ENCODE data around the gene P4HTM.

P4HTM gene

DNA sequence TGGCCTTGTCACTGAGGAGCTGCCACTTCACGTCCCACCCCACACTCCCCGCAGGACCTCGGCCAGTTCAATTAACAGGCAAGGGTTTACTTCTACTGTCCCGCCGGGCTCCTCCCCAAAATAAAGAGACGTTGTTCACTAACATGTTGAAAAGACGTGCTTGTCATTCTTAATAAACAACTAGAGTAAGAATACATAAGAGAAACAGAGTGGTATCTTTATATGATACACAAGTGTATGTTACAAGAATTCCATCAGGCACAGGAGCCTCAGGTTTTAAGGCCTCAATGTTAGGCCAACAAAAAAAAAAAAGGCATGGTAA is 39.5 kb downstream of the P4HTM start:
- Histone ChIP-seq H3K4me1 (ENCODE audit: control insufficient read depth, insufficient read depth, low read length) (peaks cover 37% of the 10 kb centered on the region), H3K4me2 (ENCODE audit: low read length) (peak overlapping the region; percentile 95), H3K36me3 (ENCODE audit: insufficient read depth, low read length) (peaks cover 75% of the 10 kb centered on the region), H3K9ac (ENCODE audit: low read depth, low read length) (peak overlapping the region; percentile 90), H3K4me3 (ENCODE audit: low read length) (peak overlapping the region; percentile 34), H3K9me3 (replicated peaks; ENCODE audit: low read length) (no peaks in the 10 kb centered on the region), H3K27me3 (ENCODE audit: control insufficient read depth, insufficient read depth, low read length) (no peaks in the 10 kb centered on the region)

DNA sequence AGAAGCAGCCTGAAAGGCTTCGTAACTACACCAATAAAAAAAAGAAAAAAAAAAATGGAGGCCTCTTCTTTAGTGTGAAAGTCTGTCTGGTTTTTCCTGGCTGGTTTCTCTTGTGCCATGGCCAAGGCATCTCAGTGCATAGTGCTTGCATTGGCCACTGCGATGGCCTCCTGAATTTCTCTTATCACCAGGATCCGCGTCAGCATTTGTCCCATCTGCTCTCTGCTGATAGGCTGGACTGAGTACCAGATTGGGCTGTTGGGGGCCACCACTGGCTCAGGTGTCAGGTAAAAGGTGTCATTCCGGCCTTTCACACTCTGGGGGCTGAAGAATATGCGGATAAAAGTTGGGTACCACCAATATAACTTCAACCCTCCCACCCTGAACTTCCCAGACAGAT is 40.3 kb downstream of the P4HTM start:
- H3K4me1 ChIP-seq (ENCODE audit: control insufficient read depth, insufficient read depth, low read length): peaks cover 33% of the 10 kb centered on the region
- no peak overlapping the region for H3K4me2 ChIP-seq (ENCODE audit: low read length)
- no peak overlapping the region for H3K4me3 ChIP-seq (ENCODE audit: low read length)
- H3K27me3 ChIP-seq (ENCODE audit: control insufficient read depth, insufficient read depth, low read length): no peaks in the 10 kb centered on the region
- H3K36me3 ChIP-seq (ENCODE audit: insufficient read depth, low read length): peaks cover 72% of the 10 kb centered on the region
- peak overlapping the region; percentile 90 for H3K9ac ChIP-seq (ENCODE audit: low read depth, low read length)
- no peaks in the 10 kb centered on the region for H3K9me3 ChIP-seq (replicated peaks; ENCODE audit: low read length)

DNA sequence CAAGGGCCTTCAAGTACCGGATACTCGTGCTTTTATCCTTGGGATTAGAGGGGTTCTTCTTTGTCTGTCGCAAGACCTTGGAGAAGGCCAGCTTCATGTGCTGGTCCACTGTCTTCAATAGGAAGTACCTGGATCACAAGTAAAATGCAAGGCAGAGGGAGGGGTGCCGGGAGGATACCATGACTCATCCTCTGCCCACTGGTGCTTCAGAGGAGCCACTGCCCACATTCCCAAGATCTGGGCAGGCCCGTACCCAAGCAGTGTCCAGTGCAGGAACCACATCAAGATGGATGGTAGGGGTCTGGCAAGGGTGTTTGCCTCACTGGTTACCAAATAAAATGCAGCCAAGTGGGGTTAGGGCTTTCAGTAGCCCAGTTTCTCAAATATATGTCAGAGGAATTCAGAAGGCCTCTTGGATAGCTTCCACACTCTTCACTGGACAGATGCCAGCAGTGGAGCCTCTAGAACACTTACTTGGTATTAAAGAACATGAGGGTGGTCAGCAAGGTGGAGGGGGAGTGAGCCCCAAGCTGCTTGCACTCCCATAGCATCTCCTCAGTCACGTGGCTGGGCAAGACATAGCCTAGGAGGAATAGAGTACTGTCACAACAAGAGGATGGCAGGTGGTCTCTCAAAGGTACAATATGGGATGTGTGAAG is 42.7 kb downstream of the P4HTM start:
- H3K36me3 ChIP-seq (ENCODE audit: insufficient read depth, low read length): peaks cover 63% of the 10 kb centered on the region

DNA sequence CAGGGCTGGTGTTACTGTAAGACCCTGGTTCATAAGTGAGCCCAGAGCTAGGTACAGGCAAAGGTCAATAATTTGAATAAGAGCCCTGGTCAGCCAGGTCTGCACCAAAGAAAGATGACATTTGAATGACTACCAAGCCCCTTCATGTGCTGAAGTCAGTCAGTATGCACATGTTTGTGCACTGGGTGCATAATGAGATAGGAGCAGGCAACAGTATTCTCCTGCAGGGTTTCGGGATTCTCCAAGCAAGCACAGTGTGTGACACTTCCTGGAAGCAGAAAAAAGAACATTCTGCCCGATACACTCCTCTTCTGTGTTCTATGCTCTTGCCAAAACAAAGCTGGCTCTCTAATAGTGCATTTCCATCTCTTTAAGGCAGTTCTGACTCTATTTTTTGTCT is 44.6 kb downstream of the P4HTM start:
- peaks cover 7% of the 10 kb centered on the region for H3K4me1 ChIP-seq (ENCODE audit: control insufficient read depth, insufficient read depth, low read length)
- H3K4me3 ChIP-seq (ENCODE audit: low read length): no peak overlapping the region
- no peaks in the 10 kb centered on the region for H3K27me3 ChIP-seq (ENCODE audit: control insufficient read depth, insufficient read depth, low read length)
- no peak overlapping the region for H3K9ac ChIP-seq (ENCODE audit: low read depth, low read length)
- no peak overlapping the region for H3K4me2 ChIP-seq (ENCODE audit: low read length)
- peaks cover 61% of the 10 kb centered on the region for H3K36me3 ChIP-seq (ENCODE audit: insufficient read depth, low read length)
- no peaks in the 10 kb centered on the region for H3K9me3 ChIP-seq (replicated peaks; ENCODE audit: low read length)

More for the DNA sequence above, 42.7 kb downstream of the P4HTM start:
- Histone ChIP-seq H3K4me2 (ENCODE audit: low read length) (no peak overlapping the region), H3K9me3 (replicated peaks; ENCODE audit: low read length) (no peaks in the 10 kb centered on the region), H3K9ac (ENCODE audit: low read depth, low read length) (no peak overlapping the region), H3K27me3 (ENCODE audit: control insufficient read depth, insufficient read depth, low read length) (no peaks in the 10 kb centered on the region), H3K4me1 (ENCODE audit: control insufficient read depth, insufficient read depth, low read length) (peaks cover 24% of the 10 kb centered on the region), H3K4me3 (ENCODE audit: low read length) (no peak overlapping the region)

DNA sequence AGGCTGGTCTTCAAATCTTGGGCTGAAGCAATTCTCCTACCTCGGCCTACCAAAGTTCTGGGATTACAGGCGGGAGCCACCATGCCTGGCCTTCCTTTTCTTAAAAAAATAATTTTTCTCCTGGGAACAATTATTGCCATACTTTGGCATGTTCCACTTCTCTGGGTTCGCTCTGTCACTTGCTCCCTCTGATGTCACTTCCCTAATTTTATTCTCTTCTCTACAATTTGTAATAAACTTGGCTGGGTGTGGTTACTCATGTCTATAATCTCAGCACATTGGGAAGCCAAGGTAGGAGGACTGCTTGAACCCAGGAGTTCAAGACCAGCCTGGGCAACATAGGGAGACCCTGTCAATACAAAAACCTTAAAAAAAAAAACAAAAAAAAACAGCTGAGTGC is 45.2 kb downstream of the P4HTM start:
- no peak overlapping the region for H3K9ac ChIP-seq (ENCODE audit: low read depth, low read length)
- no peak overlapping the region for H3K4me3 ChIP-seq (ENCODE audit: low read length)
- H3K9me3 ChIP-seq (replicated peaks; ENCODE audit: low read length): no peaks in the 10 kb centered on the region
- no peaks in the 10 kb centered on the region for H3K27me3 ChIP-seq (ENCODE audit: control insufficient read depth, insufficient read depth, low read length)
- H3K36me3 ChIP-seq (ENCODE audit: insufficient read depth, low read length): peaks cover 56% of the 10 kb centered on the region
- peaks cover 7% of the 10 kb centered on the region for H3K4me1 ChIP-seq (ENCODE audit: control insufficient read depth, insufficient read depth, low read length)
- H3K4me2 ChIP-seq (ENCODE audit: low read length): no peak overlapping the region

DNA sequence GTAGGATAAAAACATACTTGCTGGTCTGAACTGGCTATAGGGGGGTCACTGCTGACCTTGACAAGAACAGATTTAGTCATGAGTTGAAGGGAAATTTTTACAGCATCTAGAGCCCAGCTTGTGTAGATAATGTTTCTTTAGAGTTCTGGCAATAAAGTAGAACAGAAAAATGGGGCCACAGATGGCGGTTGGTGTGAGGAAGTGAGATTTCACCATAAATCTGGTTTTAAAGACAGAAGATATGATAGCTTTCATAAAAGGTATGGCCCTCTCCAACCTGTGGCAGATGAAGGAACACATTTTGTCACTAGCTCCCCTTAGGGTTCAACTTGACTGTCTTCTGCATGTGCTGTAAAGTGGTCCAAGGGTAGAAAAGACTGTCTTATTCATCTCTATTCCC is 63.5 kb downstream of the P4HTM start:
- H3K36me3 ChIP-seq (ENCODE audit: insufficient read depth, low read length): peaks cover 60% of the 10 kb centered on the region
- no peaks in the 10 kb centered on the region for H3K4me1 ChIP-seq (ENCODE audit: control insufficient read depth, insufficient read depth, low read length)
- H3K9ac ChIP-seq (ENCODE audit: low read depth, low read length): no peak overlapping the region
- H3K4me3 ChIP-seq (ENCODE audit: low read length): no peak overlapping the region
- no peaks in the 10 kb centered on the region for H3K27me3 ChIP-seq (ENCODE audit: control insufficient read depth, insufficient read depth, low read length)
- H3K9me3 ChIP-seq (replicated peaks; ENCODE audit: low read length): no peaks in the 10 kb centered on the region
- H3K4me2 ChIP-seq (ENCODE audit: low read length): no peak overlapping the region

DNA sequence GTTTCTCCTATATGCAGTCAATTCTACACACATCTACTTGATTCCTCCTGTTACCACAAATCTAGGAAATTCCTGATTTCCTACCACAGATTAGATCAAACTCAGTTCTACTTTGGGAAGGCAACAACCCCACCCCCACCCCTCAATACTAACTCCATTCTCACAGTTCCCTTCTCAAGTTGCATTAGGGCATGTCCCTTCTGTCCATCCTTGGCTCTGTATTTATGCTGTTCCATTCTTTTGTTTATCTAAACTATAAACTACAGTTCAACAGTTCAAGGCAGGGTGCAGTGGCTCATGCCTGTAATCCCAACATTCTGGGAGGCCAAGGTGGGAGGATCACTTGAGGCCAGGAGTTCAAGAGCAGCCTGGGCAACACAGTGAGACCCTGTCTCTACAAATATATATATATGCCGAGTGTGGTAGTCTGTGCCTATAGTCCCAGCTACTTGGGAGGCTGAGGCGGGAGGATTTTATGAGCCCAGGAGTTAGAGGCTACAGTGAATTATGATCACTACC is 64.4 kb downstream of the P4HTM start:
- Histone ChIP-seq H3K9me3 (replicated peaks; ENCODE audit: low read length) (no peaks in the 10 kb centered on the region), H3K4me3 (ENCODE audit: low read length) (no peak overlapping the region), H3K9ac (ENCODE audit: low read depth, low read length) (no peak overlapping the region), H3K27me3 (ENCODE audit: control insufficient read depth, insufficient read depth, low read length) (no peaks in the 10 kb centered on the region), H3K36me3 (ENCODE audit: insufficient read depth, low read length) (peaks cover 60% of the 10 kb centered on the region), H3K4me1 (ENCODE audit: control insufficient read depth, insufficient read depth, low read length) (no peaks in the 10 kb centered on the region), H3K4me2 (ENCODE audit: low read length) (no peak overlapping the region)

Small RNAs within 50 kb of the gene (small RNA-seq; reads per million reads assigned to genes)
- gene MIR191 (17,729 reads per million, percentile 100 among the genes with 10 or more reads in this experiment), gene MIR425 (719 reads per million, percentile 99 among the genes with 10 or more reads in this experiment)

All from skeletal muscle satellite cell (primary cell).